ENCODE data around the gene STARD9.

DNA sequence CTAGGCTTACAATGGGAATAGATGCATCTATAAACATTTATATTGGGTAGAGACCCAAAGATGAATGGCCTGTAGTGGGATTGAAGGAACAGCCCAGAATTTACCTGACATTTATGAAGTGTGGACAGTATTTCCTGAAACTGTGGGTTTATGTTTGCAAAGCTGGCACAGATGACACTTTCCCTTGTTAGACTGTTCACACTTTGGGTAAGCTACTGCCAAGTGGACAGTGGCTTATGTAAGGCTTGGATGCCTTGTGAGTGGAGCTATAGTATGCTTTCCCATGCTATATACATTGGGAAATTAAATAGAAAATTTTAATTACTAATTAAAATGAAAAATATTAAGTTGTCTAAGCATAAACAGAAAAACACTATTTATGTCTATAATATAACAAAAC, 48.5 kb downstream of the STARD9 start:
- no peak for TF ChIP-seq CTCF (IDR thresholded peaks at IDR 0.05)
- TF ChIP-seq POLR2AphosphoS5 (IDR thresholded peaks at IDR 0.05; ENCODE audit: insufficient read depth in 1 of 2, low read depth in 1 of 2) = no peak
- no peak for TF ChIP-seq POLR2A (IDR thresholded peaks at IDR 0.05)
